ENCODE data around the gene TFPI.

DNA sequence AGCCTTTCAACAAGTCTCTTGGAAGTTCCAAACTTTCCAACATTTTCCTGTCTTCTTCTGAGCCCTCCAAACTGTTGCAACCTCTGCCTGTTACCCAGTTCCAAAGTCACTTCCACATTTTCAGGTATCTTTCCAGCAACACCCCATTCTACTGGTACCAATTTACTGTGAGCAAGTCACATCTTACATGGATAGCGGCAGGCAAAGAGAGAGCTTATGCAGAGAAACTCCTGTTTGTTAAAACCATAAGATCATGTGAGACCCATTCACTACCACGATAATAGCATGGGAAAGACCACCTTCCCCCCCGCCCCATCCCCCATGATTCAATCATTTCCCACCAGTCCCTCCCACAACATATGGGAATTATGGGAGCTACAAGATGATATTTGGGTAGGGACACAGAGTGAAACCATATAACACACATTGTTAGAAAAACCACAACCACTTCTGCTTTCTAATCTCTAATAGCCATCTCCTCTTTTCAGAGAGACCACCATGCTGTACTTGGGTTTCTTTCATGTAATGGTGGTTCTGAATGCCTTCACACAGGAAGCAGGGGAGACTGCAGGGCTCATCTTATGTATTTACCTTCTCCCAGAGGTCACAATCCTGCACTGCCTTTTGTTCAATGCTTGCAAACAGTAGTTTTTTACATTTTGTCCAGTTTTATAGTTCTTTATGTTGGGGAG lies 60.2 kb downstream of the TFPI start:
- TF ChIP-seq POLR2A (IDR thresholded peaks at IDR 0.05): no peak
- TF ChIP-seq, protein P1, sequence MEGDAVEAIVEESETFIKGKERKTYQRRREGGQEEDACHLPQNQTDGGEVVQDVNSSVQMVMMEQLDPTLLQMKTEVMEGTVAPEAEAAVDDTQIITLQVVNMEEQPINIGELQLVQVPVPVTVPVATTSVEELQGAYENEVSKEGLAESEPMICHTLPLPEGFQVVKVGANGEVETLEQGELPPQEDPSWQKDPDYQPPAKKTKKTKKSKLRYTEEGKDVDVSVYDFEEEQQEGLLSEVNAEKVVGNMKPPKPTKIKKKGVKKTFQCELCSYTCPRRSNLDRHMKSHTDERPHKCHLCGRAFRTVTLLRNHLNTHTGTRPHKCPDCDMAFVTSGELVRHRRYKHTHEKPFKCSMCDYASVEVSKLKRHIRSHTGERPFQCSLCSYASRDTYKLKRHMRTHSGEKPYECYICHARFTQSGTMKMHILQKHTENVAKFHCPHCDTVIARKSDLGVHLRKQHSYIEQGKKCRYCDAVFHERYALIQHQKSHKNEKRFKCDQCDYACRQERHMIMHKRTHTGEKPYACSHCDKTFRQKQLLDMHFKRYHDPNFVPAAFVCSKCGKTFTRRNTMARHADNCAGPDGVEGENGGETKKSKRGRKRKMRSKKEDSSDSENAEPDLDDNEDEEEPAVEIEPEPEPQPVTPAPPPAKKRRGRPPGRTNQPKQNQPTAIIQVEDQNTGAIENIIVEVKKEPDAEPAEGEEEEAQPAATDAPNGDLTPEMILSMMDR (IDR thresholded peaks at IDR 0.05): no peak
